HEK293T (cell line): Measurements from ENCODE around the gene HHIPL1.

Experiments used
- CTCF ChIA-PET: fragments of 350-600 bp; formaldehyde crosslinking; extraction: SDS; loops from one replicate; lab custom pipeline; 2021; ENCODE audit warnings: antibody characterized with exemption, inconsistent platforms; lab: Yijun Ruan, JAX
- POLR2A ChIA-PET: fragments of 350-600 bp; formaldehyde crosslinking; extraction: SDS; loops from one replicate; lab custom pipeline; 2020; ENCODE audit warnings: antibody characterized with exemption, inconsistent platforms; lab: Yijun Ruan, JAX
- DNase-seq: peaks from one replicate; pipeline ENCODE4 v3.0.0; 2012; ENCODE audit warnings: mixed read lengths; ENCODE audit errors: extremely low spot score
- ARNT ChIP-seq: fragments of 450-650 bp; IDR thresholded peaks from 2 replicates; pipeline ENCODE4 v1.6.1; 2017; ENCODE audit warnings: mild to moderate bottlenecking
- BHLHE40 ChIP-seq: fragments of 450-650 bp; IDR thresholded peaks from 2 replicates; pipeline ENCODE4 v1.6.1; 2016; ENCODE audit warnings: mild to moderate bottlenecking, moderate library complexity, borderline replicate concordance
- CTBP1 ChIP-seq: fragments of 450-650 bp; IDR thresholded peaks from 2 replicates; pipeline ENCODE4 v1.6.1; 2016; ENCODE audit warnings: borderline replicate concordance
- ELF4 ChIP-seq: fragments of 450-650 bp; IDR thresholded peaks from 2 replicates; pipeline ENCODE4 v1.6.1; 2017; ENCODE audit warnings: antibody characterized with exemption
- FOXA1 ChIP-seq: fragments of 450-650 bp; IDR thresholded peaks from 2 replicates; pipeline ENCODE4 v1.6.1; 2016; ENCODE audit warnings: mild to moderate bottlenecking
- FOXK2 ChIP-seq: fragments of 450-650 bp; IDR thresholded peaks from 2 replicates; pipeline ENCODE4 v1.6.1; 2016; ENCODE audit warnings: mild to moderate bottlenecking
- FOXM1 ChIP-seq: fragments of 450-650 bp; IDR thresholded peaks from 2 replicates; pipeline ENCODE4 v1.6.1; 2017; ENCODE audit warnings: mild to moderate bottlenecking, borderline replicate concordance
- HDGF ChIP-seq: fragments of 450-650 bp; IDR thresholded peaks from 2 replicates; pipeline ENCODE4 v1.6.1; 2017; ENCODE audit warnings: antibody characterized with exemption, borderline replicate concordance
- L3MBTL2 ChIP-seq: fragments of 450-650 bp; conservative IDR thresholded peaks from 2 replicates; pipeline ENCODE4 v1.6.1; 2016; ENCODE audit warnings: mild to moderate bottlenecking
- LEF1 ChIP-seq: fragments of 450-650 bp; IDR thresholded peaks from 2 replicates; pipeline ENCODE4 v1.6.1; 2017; ENCODE audit warnings: mild to moderate bottlenecking, borderline replicate concordance
- NFRKB ChIP-seq: fragments of 450-650 bp; IDR thresholded peaks from 2 replicates; pipeline ENCODE4 v1.6.1; 2016; ENCODE audit warnings: mild to moderate bottlenecking, moderate library complexity
- PKNOX1 ChIP-seq: fragments of 450-650 bp; IDR thresholded peaks from 2 replicates; pipeline ENCODE4 v1.6.1; 2016
- SP1 ChIP-seq: fragments of 450-650 bp; IDR thresholded peaks from 2 replicates; pipeline ENCODE4 v1.6.1; 2017
- SUZ12 ChIP-seq: fragments of 450-650 bp; IDR thresholded peaks from 2 replicates; pipeline ENCODE4 v1.6.1; 2016; ENCODE audit warnings: mild to moderate bottlenecking
- TARDBP ChIP-seq: fragments of 450-650 bp; IDR thresholded peaks from 2 replicates; pipeline ENCODE4 v1.6.1; 2016
- ZNF384 ChIP-seq: fragments of 450-650 bp; IDR thresholded peaks from 2 replicates; pipeline ENCODE4 v1.6.1; 2016

HHIPL1 gene

GRCh38 chr14:99663386-99664057 lies 18.6 kb downstream of the HHIPL1 start:
- no peak for TF ChIP-seq PKNOX1
- no peak for TF ChIP-seq SP1
- no peak for TF ChIP-seq ZNF384
- no peak for TF ChIP-seq LEF1
- no peak for TF ChIP-seq TARDBP
- no peak for TF ChIP-seq BHLHE40
- TF ChIP-seq NFRKB, result no peak
- no peak for TF ChIP-seq FOXA1
- TF ChIP-seq L3MBTL2, result no peak
- no peak for TF ChIP-seq FOXM1
- no peak for TF ChIP-seq CTBP1
- TF ChIP-seq HDGF, result no peak
- TF ChIP-seq ELF4, result no peak
- ChIA-PET CTCF (interaction anchor here (0.7 kb wide), 1 partner anchor 344 kb away, joined by 4 read pairs; no protein-coding TSS in a partner anchor), POLR2A (no interaction called here)
- no peak for DNase-seq

- POLR2A ChIA-PET, result no interaction called here
- no peak for TF ChIP-seq FOXM1
Measured at GRCh38 chr14:99664058-99664936, 19.4 kb downstream of the HHIPL1 start.

GRCh38 chr14:99664937-99665273 lies 20.0 kb downstream of the HHIPL1 start:
- TF ChIP-seq FOXK2, result no peak
- TF ChIP-seq L3MBTL2, result no peak
- TF ChIP-seq PKNOX1, result no peak
- TF ChIP-seq LEF1, result no peak
- TF ChIP-seq NFRKB, result no peak
- no peak for TF ChIP-seq ELF4
- TF ChIP-seq FOXM1, result no peak
- no peak for TF ChIP-seq CTBP1
- no peak for TF ChIP-seq FOXA1
- TF ChIP-seq ARNT, result no peak
- TF ChIP-seq HDGF, result no peak
- no peak for TF ChIP-seq SUZ12
- no peak for TF ChIP-seq ZNF384
- TF ChIP-seq TARDBP, result no peak
- TF ChIP-seq SP1, result no peak
- no peak for TF ChIP-seq BHLHE40
- no peak for DNase-seq
- ChIA-PET CTCF (interaction anchor here (0.6 kb wide), 1 partner anchor 130 kb away, joined by 3 read pairs; no protein-coding TSS in a partner anchor), POLR2A (no interaction called here)

More at GRCh38 chr14:99664058-99664936, 19.4 kb downstream of the HHIPL1 start:
- DNase-seq, result no peak
- CTCF ChIA-PET, result interaction anchor here (0.6 kb wide), 1 partner anchor 130 kb away, joined by 3 read pairs; no protein-coding TSS in a partner anchor

GRCh38 chr14:99666533-99666932 lies 21.6 kb downstream of the HHIPL1 start:
- no peak for DNase-seq
- TF ChIP-seq NFRKB (no peak), L3MBTL2 (no peak), FOXA1 (no peak), LEF1 (no peak), ARNT (no peak), FOXK2 (no peak), HDGF (no peak), BHLHE40 (no peak), SP1 (no peak), TARDBP (no peak), SUZ12 (no peak), CTBP1 (no peak), ZNF384 (no peak), ELF4 (no peak), FOXM1 (no peak), PKNOX1 (no peak)
- CTCF ChIA-PET, result no interaction called here
- POLR2A ChIA-PET, result no interaction called here

- no peak for DNase-seq
- POLR2A ChIA-PET, result no interaction called here
- CTCF ChIA-PET, result interaction anchor here (0.5 kb wide), 1 partner anchor 232 kb away, joined by 5 read pairs; no protein-coding TSS in a partner anchor
- TF ChIP-seq PKNOX1 (no peak), HDGF (no peak), ELF4 (no peak), L3MBTL2 (no peak), LEF1 (no peak), TARDBP (no peak), FOXM1 (no peak), FOXA1 (no peak), SP1 (no peak), CTBP1 (no peak), FOXK2 (no peak)
Measured at GRCh38 chr14:99667045-99667444, 22.1 kb downstream of the HHIPL1 start.
